SK-N-SH treated with all-trans-retinoic acid at 6 μM for 48 hours (cell line): Measurements from ENCODE around the gene RITA1.

Experiments used
- CSRNP3 ChIP-seq: fragments of 250-450 bp; sonication (Bioruptor Pico); IDR thresholded peaks from 2 replicates; pipeline ENCODE4 v1.5.1; 2021; ENCODE audit warnings: mild to moderate bottlenecking, moderate library complexity
- POU6F1 ChIP-seq: fragments of 250-450 bp; sonication (Bioruptor Pico); IDR thresholded peaks from 2 replicates; pipeline ENCODE4 v1.8.0; 2021; ENCODE audit warnings: low read depth, mild to moderate bottlenecking, moderate library complexity, borderline replicate concordance
- RARB ChIP-seq: fragments of 250-450 bp; sonication (Bioruptor Pico); IDR thresholded peaks from 2 replicates; pipeline ENCODE4 v1.8.0; 2021; ENCODE audit warnings: mild to moderate bottlenecking, moderate library complexity
- ZFP3 ChIP-seq: fragments of 250-450 bp; sonication (Bioruptor Pico); IDR thresholded peaks from 2 replicates; pipeline ENCODE4 v1.5.0; 2020; ENCODE audit warnings: mild to moderate bottlenecking, moderate library complexity
- ZNF70 ChIP-seq: fragments of 450-650 bp; formaldehyde crosslinking; IDR thresholded peaks from 2 replicates; pipeline ENCODE4 v1.5.0; 2020; ENCODE audit warnings: mild to moderate bottlenecking, moderate library complexity

- no peak for TF ChIP-seq RARB (CRISPR knock-in tag)
- no peak for TF ChIP-seq CSRNP3 (CRISPR knock-in tag)
- no peak for TF ChIP-seq ZNF70
- TF ChIP-seq ZFP3 (CRISPR knock-in tag): no peak
- no peak for TF ChIP-seq POU6F1 (CRISPR knock-in tag)
Measured at GRCh38 chr12:113184900-113185179, 681 bp upstream of the RITA1 start.
